ENCODE measurements around the gene ZNF827. TPM values are rescaled to one million over a fixed set of nuclear protein-coding genes. Genes with fewer than 3 reads are reported as not detected.
A peak's percentile ranks its signal among the peaks of the same experiment; 100 is the strongest.

ZNF827 gene
- total and polyA plus RNA-seq, 2 of the 8 experiments (the other 6 are each of a cell fraction or from before 2014, with no cell fraction given) = 25.3 to 26.2 TPM

- TF ChIP-seq YY1 (IDR thresholded peaks at IDR 0.05; ENCODE audit: low read depth, low read length) = 0 out of 2 replicates have a peak, but pooled peaks have one; percentile 9
- no peak for TF ChIP-seq SIRT6 (IDR thresholded peaks at IDR 0.05; ENCODE audit: low read length)
- TF ChIP-seq TAF7 (optimal IDR thresholded peaks at IDR 0.05; ENCODE audit: borderline replicate concordance, low read depth, low read length) = peak; percentile 43
- no peak for TF ChIP-seq GABPA (IDR thresholded peaks at IDR 0.05; ENCODE audit: borderline replicate concordance, insufficient read depth, low read length)
- no peak; a peak in 1 of 3 replicates for TF ChIP-seq EP300 (IDR thresholded peaks at IDR 0.05; ENCODE audit: borderline replicate concordance in 1 of 2, low read depth in 2 of 2, low read length in 2 of 2)
- peak; percentile 82 for TF ChIP-seq PHF8 (conservative IDR thresholded peaks at IDR 0.05; ENCODE audit: low read depth, low read length)
- TF ChIP-seq SP2 (IDR thresholded peaks at IDR 0.05; ENCODE audit: low read length) = no peak
- TF ChIP-seq RAD21 (IDR thresholded peaks at IDR 0.05 in 1 of 2, conservative IDR thresholded peaks at IDR 0.05 in 1 of 2; ENCODE audit: low read depth in 2 of 2, low read length in 2 of 2) = peak; percentile 9 to 24; a peak in 2 of 4 replicates
- peak; percentile 98 for TF ChIP-seq E2F6 (IDR thresholded peaks at IDR 0.05)
- TF ChIP-seq TCF12 (IDR thresholded peaks at IDR 0.05; ENCODE audit: low read depth, low read length) = no peak
- TF ChIP-seq BRCA1 (IDR thresholded peaks at IDR 0.05; ENCODE audit: low read depth, low read length) = no peak
- TF ChIP-seq, protein P1, sequence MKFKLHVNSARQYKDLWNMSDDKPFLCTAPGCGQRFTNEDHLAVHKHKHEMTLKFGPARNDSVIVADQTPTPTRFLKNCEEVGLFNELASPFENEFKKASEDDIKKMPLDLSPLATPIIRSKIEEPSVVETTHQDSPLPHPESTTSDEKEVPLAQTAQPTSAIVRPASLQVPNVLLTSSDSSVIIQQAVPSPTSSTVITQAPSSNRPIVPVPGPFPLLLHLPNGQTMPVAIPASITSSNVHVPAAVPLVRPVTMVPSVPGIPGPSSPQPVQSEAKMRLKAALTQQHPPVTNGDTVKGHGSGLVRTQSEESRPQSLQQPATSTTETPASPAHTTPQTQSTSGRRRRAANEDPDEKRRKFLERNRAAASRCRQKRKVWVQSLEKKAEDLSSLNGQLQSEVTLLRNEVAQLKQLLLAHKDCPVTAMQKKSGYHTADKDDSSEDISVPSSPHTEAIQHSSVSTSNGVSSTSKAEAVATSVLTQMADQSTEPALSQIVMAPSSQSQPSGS (IDR thresholded peaks at IDR 0.05; ENCODE audit: low read length) = no peak
- TF ChIP-seq, protein P2, sequence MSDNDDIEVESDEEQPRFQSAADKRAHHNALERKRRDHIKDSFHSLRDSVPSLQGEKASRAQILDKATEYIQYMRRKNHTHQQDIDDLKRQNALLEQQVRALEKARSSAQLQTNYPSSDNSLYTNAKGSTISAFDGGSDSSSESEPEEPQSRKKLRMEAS (IDR thresholded peaks at IDR 0.05) = peak; percentile 91
- no peak for TF ChIP-seq RNF2 (IDR thresholded peaks at IDR 0.05; ENCODE audit: borderline replicate concordance, low read depth, low read length, missing control alignments, poor library complexity, severe bottlenecking)
Observed at GRCh38 chr4:145732895-145733880, 205.4 kb downstream of the ZNF827 start (continued).

All from H1 (cell line).